Measurements from ENCODE around the gene RNLS. TPM values are rescaled to one million over a fixed set of nuclear protein-coding genes. Genes with fewer than 3 reads are reported as not detected.

Gene RNLS
- total and polyA plus RNA-seq, 2 of the 4 experiments (the other 2 are of a cell fraction) = 4.5 to 7.0 TPM

DNA sequence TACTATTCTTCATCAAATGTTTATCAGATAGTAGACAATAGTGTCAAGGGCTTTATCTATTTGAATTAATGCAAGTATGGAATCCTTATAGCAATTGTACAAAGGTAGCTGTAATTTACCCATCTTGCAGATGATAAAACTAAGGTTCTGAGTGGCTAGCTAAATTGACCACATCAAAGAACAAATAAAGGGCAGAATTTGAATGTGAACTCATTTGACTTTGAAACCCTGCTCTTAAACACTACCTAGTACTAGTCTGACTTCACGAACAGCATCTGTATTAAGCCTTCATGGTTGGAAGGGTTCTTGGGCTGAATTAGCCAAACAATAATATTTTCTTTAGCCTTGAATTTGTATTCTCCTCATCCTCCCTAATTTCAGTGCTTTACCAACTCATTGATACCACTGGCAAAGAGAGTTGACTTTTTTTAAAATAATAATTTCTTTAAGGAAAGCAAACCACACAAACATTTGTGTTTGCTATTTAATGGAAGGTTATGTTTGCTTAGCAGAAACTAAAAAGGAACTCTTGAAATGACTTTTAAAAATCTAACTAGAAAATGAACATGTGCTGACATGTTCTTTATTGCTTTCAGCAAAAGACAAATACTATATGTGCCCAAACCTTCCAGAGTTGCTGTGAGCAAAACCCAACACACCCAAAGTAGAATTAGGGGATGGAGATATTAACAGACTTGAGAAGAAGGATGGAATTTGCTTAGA is 322.6 kb downstream of the RNLS start:
- DNase-seq (no peak), ATAC-seq (ENCODE audit: low read depth) (no peak)
- Histone ChIP-seq H2BK5ac (ENCODE audit: low read depth, low read length, poor library complexity, severe bottlenecking) (no peak overlapping the region), H3K36me3 (ENCODE audit: control insufficient read depth, insufficient read depth, low read length) (no peaks in the 10 kb centered on the region), H3K4me2 (ENCODE audit: low read depth, low read length) (no peak overlapping the region), H3K27me3 (ENCODE audit: control insufficient read depth, insufficient read depth, low read length) (no peaks in the 10 kb centered on the region), H3K79me1 (ENCODE audit: low read depth in 1 of 2, low read length in 2 of 2) (no peaks in the 10 kb centered on the region), H3K27ac (ENCODE audit: insufficient read depth, low read length) (no peak overlapping the region), H3K9me3 (ENCODE audit: control insufficient read depth, insufficient read depth, low read length) (no peaks in the 10 kb centered on the region), H4K5ac (ENCODE audit: low read depth, low read length) (no peak overlapping the region), H3K4me1 (ENCODE audit: control insufficient read depth, insufficient read depth, low read length) (no peaks in the 10 kb centered on the region), H4K20me1 (ENCODE audit: insufficient read depth, low read length) (no peaks in the 10 kb centered on the region), H3K9me1 (ENCODE audit: insufficient read depth, low read length) (no peaks in the 10 kb centered on the region), H4K91ac (ENCODE audit: insufficient read depth, low read depth, low read length) (no peak overlapping the region), H2AK5ac (ENCODE audit: low read depth, low read length) (no peak overlapping the region), H2BK15ac (ENCODE audit: low read depth, low read length) (no peak overlapping the region), H3K56ac (ENCODE audit: extremely low read depth, insufficient read depth, low read length) (no peak overlapping the region), H3K18ac (ENCODE audit: low read depth, low read length) (no peak overlapping the region), H3K9ac (ENCODE audit: low read depth, low read length) (no peak overlapping the region), H2AK9ac (replicated peaks; ENCODE audit: low read depth, low read length, poor library complexity) (no peak overlapping the region), H3K4ac (ENCODE audit: low read depth, low read length) (no peak overlapping the region), H2BK20ac (ENCODE audit: low read depth, low read length) (no peak overlapping the region), H3K4me3 (ENCODE audit: insufficient read depth, low read depth, low read length) (no peak overlapping the region), H2AFZ (replicated peaks; ENCODE audit: low read length, poor library complexity) (no peak overlapping the region), H3K14ac (replicated peaks; ENCODE audit: low read depth, low read length) (no peak overlapping the region), H3K23ac (ENCODE audit: low read depth, low read length) (no peak overlapping the region), H4K8ac (ENCODE audit: low read depth in 2 of 2, low read length in 2 of 2) (no peak overlapping the region), H2BK120ac (ENCODE audit: low read depth, low read length) (no peak overlapping the region)
- no peak for TF ChIP-seq BHLHE40 (IDR thresholded peaks at IDR 0.05; ENCODE audit: low read depth, low read length)
- no peak for TF ChIP-seq RFX5 (IDR thresholded peaks at IDR 0.05; ENCODE audit: low read depth, low read length)
- no peak for TF ChIP-seq USF2 (IDR thresholded peaks at IDR 0.05; ENCODE audit: low read depth, low read length)
- TF ChIP-seq MAFK (IDR thresholded peaks at IDR 0.05; ENCODE audit: low read depth, low read length) = no peak
- no peak for TF ChIP-seq SMC3 (IDR thresholded peaks at IDR 0.05; ENCODE audit: low read depth, low read length)
- no peak for TF ChIP-seq ELK1 (IDR thresholded peaks at IDR 0.05; ENCODE audit: borderline replicate concordance, low read depth, low read length)
- TF ChIP-seq RAD21 (IDR thresholded peaks at IDR 0.05; ENCODE audit: low read length) = no peak
- TF ChIP-seq CTCF (conservative IDR thresholded peaks at IDR 0.05; ENCODE audit: low read depth, low read length) = no peak
- no peak for TF ChIP-seq NFE2L2 (IDR thresholded peaks at IDR 0.05; ENCODE audit: low read depth, low read length)
- no peak for TF ChIP-seq FOS (IDR thresholded peaks at IDR 0.05; ENCODE audit: low read depth, low read length)
- no peak for TF ChIP-seq RCOR1 (IDR thresholded peaks at IDR 0.05; ENCODE audit: insufficient replicate concordance, low read length)
- no CpG with 5 or more reads among the region's 1 CpG for WGBS, 2 experiments (ENCODE audit: extremely low coverage in 2 of 2, insufficient read length in 1 of 2)
- in situ Hi-C loops (cut with MboI; ENCODE audit: low sequenced_read_pairs) = no loop called here
- intact Hi-C loops (cut with micrococcal nuclease) = no loop called here
- POLR2A ChIA-PET (ENCODE audit: unreplicated experiment) = no interaction called here
- dilution Hi-C loops (cut with HindIII; ENCODE audit: low sequenced_read_pairs, unreplicated experiment) = no loop called here
- CTCF ChIA-PET = no interaction called here
- no TSS peak for BruUV-seq (replicated peaks)

Data from IMR-90 (cell line).